Measurements from ENCODE around the gene SLMAP.

- TF ChIP-seq POLR2AphosphoS5 (IDR thresholded peaks at IDR 0.05; ENCODE audit: borderline replicate concordance, low read depth, low read length) (no peak), EZH2 (IDR thresholded peaks at IDR 0.05) (no peak)
These were observed 22.4 kb downstream of the SLMAP start for GRCh38 chr3:57778494-57778893.
